Psoas muscle (tissue), 8 donors: Measurements from ENCODE around the gene NR2C1. TPM values are rescaled to one million over a fixed set of nuclear protein-coding genes. Genes with fewer than 3 reads are reported as not detected.

ENCODE experiments used
- ATAC-seq, 4 donors: fragments of 200-7000 bp; cut with Tn5 transposase; one replicate each; pipeline ENCODE4 v1.9.1; 2020; ENCODE audit warnings: moderate library complexity in 3 of 4, mild to moderate bottlenecking in 2 of 4
- DNase-seq, 2 donors: peaks; one replicate each; pipeline ENCODE4 v3.0.0-alpha.2; 2020
- H3K27ac ChIP-seq: fragments of 200-600 bp; one replicate; pipeline ENCODE4 v1.8.0; 2022
- H3K27me3 ChIP-seq, 3 donors: fragments of 200-600 bp in 1 of 3; one replicate each; pipeline versions ENCODE4 v1.6.1 to v1.8.0; 2013 to 2022; ENCODE audit warnings: low read length in 2 of 3, mild to moderate bottlenecking in 2 of 3, moderate library complexity in 1 of 3; ENCODE audit not compliant: insufficient read depth in 3 of 3
- H3K36me3 ChIP-seq, 2 donors: fragments of 200-600 bp in 1 of 2; one replicate each; pipeline versions ENCODE4 v1.6.1 to v1.8.0; 2013 to 2022; ENCODE audit warnings: low read depth in 1 of 2, mild to moderate bottlenecking in 1 of 2, moderate library complexity in 1 of 2; ENCODE audit not compliant: insufficient read depth in 1 of 2
- H3K4me1 ChIP-seq: fragments of 200-600 bp; one replicate; pipeline ENCODE4 v1.8.0; 2022
- H3K4me3 ChIP-seq: fragments of 200-600 bp; one replicate; pipeline ENCODE4 v1.8.0; 2022; ENCODE audit warnings: mild to moderate bottlenecking
- H3K9me3 ChIP-seq: fragments of 200-600 bp; one replicate; pipeline ENCODE4 v1.8.0; 2022
- WGBS, 3 donors: extraction: QIAGEN DNeasy Blood & Tissue Kit; methylation state at CpG; one replicate each; pipeline versions ENCODE4 v1.1.6 to v1.1.7; 2013; 5-methylcytosine and 5-hydroxymethylcytosine counted together
- intact Hi-C, 2 donors: fragments of 100-400 bp; cut with DNase I; formaldehyde crosslinking; loops; one replicate each; pipeline versions ENCODE4 v1.11.0 to v1.14.2; 2022
- polyA plus RNA-seq, 3 donors: library from polyadenylated mRNA; stranded (reverse); fragments of 200-250 nt; gene quantifications; one replicate each; pipeline ENCODE4 v1.2.3, GENCODE V29; 2013
- total RNA-seq, 4 donors: library from RNA; stranded (reverse); fragmentation: NEBNext Ultra II Directional in 2 of 4; extraction: Animal tissue kit (Norgen Biotek cat#: 25700) in 2 of 4; gene quantifications; one replicate each; pipeline versions ENCODE4 v1.2.1 to v1.2.4, GENCODE V29; 2021 to 2023
- TF ChIP-seq, protein P1 (sequence below): fragments of 200-600 bp; IDR thresholded peaks from one replicate; pipeline ENCODE4 v1.8.0; 2022; ENCODE audit warnings: antibody characterized with exemption
- donor health status: healthy with polysubstance abuse.
- donor health status: DM: no; HTN: no; CAD: no; lungs with moderate emphysema.
- donor health status: Bipolar disorder and iron deficiency.
- donor health status: healthy.
- donor health status: DM: yes; HTN: yes; CAD: no.
- donor health status: DM: no; HTN: no; CAD: no.
- donor health status: DM: no; HTN: no; CAD: no.
- donor health status: DM: yes; HTN: yes; CAD: no.

Gene NR2C1
- total and polyA plus RNA-seq, 7 donors: 15.0 to 32.3 (median 20.5) TPM

GRCh38 chr12:95037906-95038305 is 35.5 kb downstream of the NR2C1 start:
- no peak overlapping the region for H3K4me3 ChIP-seq

DNA sequence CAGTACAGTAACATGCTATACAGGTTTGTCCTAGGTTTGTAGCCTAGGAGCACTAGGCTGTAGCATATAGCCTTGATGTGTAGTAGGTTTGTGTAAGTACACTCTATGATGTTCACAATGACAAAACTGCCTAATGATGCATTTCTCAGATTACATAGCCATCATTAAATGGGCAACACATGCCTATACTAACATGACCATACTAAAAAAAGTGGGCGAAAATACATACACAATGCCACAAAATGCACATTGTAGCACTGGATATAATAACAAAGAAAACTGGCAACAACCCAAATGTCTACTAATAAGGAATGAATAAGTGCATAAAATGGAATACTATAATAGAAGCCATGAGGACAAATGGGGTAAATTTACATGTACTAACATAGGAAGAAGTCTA is 38.7 kb downstream of the NR2C1 start:
- TF ChIP-seq, protein P1, sequence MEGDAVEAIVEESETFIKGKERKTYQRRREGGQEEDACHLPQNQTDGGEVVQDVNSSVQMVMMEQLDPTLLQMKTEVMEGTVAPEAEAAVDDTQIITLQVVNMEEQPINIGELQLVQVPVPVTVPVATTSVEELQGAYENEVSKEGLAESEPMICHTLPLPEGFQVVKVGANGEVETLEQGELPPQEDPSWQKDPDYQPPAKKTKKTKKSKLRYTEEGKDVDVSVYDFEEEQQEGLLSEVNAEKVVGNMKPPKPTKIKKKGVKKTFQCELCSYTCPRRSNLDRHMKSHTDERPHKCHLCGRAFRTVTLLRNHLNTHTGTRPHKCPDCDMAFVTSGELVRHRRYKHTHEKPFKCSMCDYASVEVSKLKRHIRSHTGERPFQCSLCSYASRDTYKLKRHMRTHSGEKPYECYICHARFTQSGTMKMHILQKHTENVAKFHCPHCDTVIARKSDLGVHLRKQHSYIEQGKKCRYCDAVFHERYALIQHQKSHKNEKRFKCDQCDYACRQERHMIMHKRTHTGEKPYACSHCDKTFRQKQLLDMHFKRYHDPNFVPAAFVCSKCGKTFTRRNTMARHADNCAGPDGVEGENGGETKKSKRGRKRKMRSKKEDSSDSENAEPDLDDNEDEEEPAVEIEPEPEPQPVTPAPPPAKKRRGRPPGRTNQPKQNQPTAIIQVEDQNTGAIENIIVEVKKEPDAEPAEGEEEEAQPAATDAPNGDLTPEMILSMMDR: no peak
- intact Hi-C loops: no loop called here
- H3K4me1 ChIP-seq: no peaks in the 10 kb centered on the region
- DNase-seq: no peak
- no peak for ATAC-seq
- no peaks in the 10 kb centered on the region for H3K27me3 ChIP-seq
- H3K36me3 ChIP-seq: peaks cover 0 to 100% of the 10 kb centered on the region in 2 donors
- no peak overlapping the region for H3K4me3 ChIP-seq
- H3K9me3 ChIP-seq: no peaks in the 10 kb centered on the region
- WGBS, 3 donors: 90 to 99% (median 97%) methylated on average over 1 of the region's 1 CpG
- H3K27ac ChIP-seq: no peak overlapping the region

More at GRCh38 chr12:95037906-95038305, 35.5 kb downstream of the NR2C1 start:
- 92 to 95% (median 94%) methylated on average over 2 of the region's 2 CpGs for WGBS, 3 donors
- no peak overlapping the region for H3K27ac ChIP-seq
- TF ChIP-seq, protein P1: no peak
- H3K36me3 ChIP-seq: peaks cover 0 to 98% of the 10 kb centered on the region in 2 donors
- H3K4me1 ChIP-seq: no peaks in the 10 kb centered on the region
- intact Hi-C loops: no loop called here
- DNase-seq (no peak), ATAC-seq (no peak)
- H3K9me3 ChIP-seq: no peaks in the 10 kb centered on the region
- no peaks in the 10 kb centered on the region for H3K27me3 ChIP-seq

DNA sequence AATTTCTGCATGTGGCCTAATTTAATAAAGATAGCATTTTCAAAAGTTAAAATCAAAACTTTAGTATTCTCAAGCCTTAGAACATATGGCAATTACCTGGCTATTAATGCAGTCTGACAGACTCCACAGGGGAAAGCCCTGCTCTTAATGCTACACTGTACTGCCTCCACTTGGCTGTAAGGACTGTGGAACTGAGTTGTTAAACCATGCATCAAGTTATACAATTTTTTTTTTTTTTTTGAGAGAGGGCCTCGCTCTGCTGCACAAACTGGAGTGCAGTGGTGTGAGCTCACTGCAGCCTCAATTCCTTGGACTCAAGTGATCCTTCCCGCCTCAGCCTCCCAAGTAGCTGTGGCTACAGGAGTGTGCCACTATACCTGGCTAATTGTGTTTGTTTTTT is 50.9 kb downstream of the NR2C1 start:
- no peaks in the 10 kb centered on the region for H3K4me1 ChIP-seq
- ATAC-seq: no peak
- H3K4me3 ChIP-seq: no peak overlapping the region
- H3K27me3 ChIP-seq: no peaks in the 10 kb centered on the region
- WGBS, 3 donors: 90 to 97% (median 94%) methylated on average over 2 of the region's 2 CpGs
- no peak for DNase-seq
- intact Hi-C loops: no loop called here
- TF ChIP-seq, protein P1: no peak
- no peak overlapping the region for H3K27ac ChIP-seq
- H3K9me3 ChIP-seq: no peaks in the 10 kb centered on the region
- peaks cover 0 to 82% of the 10 kb centered on the region in 2 donors for H3K36me3 ChIP-seq

DNA sequence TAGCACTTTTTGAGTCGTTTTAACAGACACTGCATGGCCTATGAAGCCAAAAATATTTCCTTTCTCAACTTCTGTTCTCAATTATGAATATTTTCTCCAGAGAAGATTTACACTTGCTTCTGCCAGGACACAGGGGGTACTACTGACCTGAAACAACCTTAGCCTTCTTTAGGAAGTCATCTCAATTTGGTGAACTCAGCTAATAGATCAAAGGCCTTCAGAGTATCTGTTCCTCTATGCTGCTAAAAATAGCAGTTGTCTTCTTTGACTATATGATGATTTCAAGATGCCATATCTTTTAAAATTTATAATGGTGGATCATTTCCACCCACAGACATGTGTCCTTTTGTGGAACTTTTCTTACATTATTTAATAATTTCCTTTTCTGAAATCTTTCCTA is 55.9 kb downstream of the NR2C1 start:
- DNase-seq (no peak), ATAC-seq (no peak)
- no peak overlapping the region for H3K4me3 ChIP-seq
- TF ChIP-seq, protein P1: no peak
- H3K9me3 ChIP-seq: no peaks in the 10 kb centered on the region
- no peaks in the 10 kb centered on the region for H3K27me3 ChIP-seq
- H3K36me3 ChIP-seq: peaks cover 0 to 35% of the 10 kb centered on the region in 2 donors
- no peaks in the 10 kb centered on the region for H3K4me1 ChIP-seq
- WGBS, 3 donors: 62 to 74% (median 66%) methylated on average over 1 of the region's 1 CpG
- intact Hi-C loops: no loop called here
- no peak overlapping the region for H3K27ac ChIP-seq

GRCh38 chr12:95016120-95016519 is 57.3 kb downstream of the NR2C1 start:
- Histone ChIP-seq H3K36me3 (peaks cover 0 to 22% of the 10 kb centered on the region in 2 donors), H3K27me3 (no peaks in the 10 kb centered on the region), H3K4me3 (no peak overlapping the region), H3K27ac (no peak overlapping the region), H3K4me1 (no peaks in the 10 kb centered on the region), H3K9me3 (no peaks in the 10 kb centered on the region)
- no peak for ATAC-seq
- intact Hi-C loops: no loop called here
- 96 to 99% (median 98%) methylated on average over 2 of the region's 2 CpGs for WGBS, 3 donors
- DNase-seq: no peak
- TF ChIP-seq, protein P1: no peak
